Stimulated activated CD8-positive, alpha-beta memory T cell treated with anti-CD3 and anti-CD28 coated beads, Interleukin-15, amount 100 ng/mL, for 24 hours (primary cell): ENCODE results near the gene NEB.
"Not testable (repeated sequence)": the region's sequence is repeated elsewhere in the genome, so short reads cannot be mapped to it uniquely, and the experiment has no call there.

ENCODE experiments used
- DNase-seq: peaks from one replicate; pipeline ENCODE4 v3.0.0-alpha.2; 2020; ENCODE audit warnings: low read depth

Gene NEB

DNA sequence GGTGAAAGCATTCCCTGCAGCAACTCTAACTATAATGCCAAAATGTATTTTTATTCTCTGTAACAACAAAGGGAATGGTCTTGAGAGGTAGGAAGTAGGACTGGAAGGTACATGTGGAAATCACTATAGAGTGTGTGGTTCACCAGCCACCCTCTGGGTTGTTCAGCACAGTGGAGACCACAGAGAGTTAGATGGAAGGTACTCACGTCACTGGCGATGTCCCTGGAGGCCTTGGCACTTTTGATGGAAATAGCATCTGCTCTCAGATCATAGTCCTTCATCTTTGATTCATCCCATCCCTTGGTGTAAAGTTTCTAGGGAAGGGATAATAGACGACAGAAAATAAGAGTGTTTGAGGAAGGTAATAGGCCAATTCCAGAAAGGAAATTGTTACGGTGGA is 124.0 kb downstream of the NEB start:
- DNase-seq, result no peak

DNA sequence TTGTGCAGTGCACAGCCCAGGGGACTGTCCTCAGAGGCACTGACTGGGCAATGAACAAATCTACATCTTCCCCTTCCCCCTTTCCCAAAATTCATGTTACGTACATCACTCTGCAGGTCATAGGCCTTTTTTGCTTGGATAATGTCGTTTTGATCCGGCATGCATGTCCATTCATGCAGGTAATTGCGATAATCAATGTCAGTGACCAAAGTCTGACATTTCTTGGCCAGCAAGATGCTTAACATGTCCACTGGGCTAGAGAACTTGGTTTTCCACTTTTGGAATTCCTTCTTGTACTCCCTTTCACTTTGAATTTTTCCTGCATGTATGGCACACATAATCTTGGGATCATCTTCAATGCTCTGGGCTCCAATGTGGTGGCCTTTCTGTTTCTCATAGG is 124.6 kb downstream of the NEB start:
- no peak for DNase-seq

DNA sequence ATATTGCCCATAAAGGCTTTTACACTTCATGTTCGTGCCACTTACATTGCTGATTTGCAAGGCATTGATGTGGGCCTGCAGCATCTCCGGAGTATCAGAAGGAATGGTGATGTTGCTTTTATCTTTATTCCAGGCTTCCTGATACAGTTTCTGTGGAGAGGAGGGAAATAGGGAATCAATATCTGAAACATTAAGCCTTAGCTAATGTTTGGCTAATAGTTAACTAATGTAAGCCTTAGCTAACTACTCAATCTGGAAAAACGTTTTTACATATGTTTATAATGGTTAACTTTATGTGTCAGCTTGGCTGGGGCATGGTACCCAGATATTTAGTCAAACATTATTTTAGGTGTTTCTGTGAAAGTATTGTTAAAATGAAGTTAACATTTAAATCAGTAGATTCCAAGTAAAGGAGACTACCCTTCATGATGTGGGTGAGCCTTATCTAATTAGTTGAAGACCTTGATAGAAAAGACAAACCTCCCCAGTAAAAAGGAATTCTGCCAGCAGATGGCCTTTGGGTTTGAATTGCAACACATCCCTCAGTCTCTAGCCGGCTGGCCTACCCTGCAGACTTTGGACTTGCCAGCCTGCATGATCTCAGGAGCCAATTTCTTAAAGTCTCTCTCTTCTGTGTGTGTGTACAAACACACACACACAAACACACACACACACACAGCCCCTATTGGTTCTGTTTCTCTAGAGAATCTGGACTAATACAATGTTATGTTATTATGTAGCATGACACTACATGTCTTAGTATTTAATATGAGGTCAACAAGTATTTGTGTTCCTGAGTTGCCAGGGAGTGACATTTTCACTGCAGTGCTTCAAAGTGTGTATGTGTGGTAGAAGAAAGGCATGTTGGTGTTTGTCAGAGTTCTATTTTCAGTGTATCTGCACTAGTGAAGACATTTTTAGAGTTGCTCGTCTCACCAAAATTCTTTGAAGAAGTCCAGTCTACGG is 126.5 kb downstream of the NEB start:
- not testable (repeated sequence) for DNase-seq

DNA sequence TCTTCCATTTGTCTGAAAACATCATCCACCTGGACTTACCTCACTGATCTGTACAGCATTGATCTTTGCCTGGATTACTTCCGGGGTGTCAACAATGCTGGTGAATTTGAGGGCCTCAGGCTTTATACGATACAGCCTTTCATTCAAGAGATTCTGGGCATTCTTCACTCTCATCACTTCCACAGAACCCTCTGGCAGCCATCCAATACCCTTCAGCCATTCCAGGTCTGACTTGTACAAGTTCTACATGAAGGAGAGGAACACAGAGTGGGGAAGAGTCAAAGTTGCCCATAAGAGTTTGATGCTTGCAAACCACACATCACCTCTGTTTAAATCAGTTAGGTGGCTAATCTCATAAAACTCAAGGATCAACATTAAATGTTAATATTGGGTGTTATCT is 130.7 kb downstream of the NEB start:
- not testable (repeated sequence) for DNase-seq

DNA sequence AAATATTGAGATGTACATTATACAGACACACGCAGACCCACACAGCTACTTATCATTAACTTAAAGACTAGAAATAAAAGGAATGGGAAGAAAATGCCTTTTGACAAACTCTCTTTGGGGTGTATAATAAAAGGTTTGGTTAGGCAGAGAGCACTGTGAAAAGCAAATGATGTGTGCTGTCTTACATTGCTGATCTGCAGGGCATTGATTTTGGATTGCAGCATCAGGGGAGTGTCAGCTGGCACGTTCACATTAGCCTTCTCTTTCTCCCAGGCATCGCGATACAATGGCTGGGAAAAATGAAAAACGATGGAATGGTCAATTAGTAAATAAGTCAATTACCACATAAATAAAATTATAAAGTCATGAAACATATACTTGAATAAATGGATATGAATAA is 131.9 kb downstream of the NEB start:
- DNase-seq, result not testable (repeated sequence)

DNA sequence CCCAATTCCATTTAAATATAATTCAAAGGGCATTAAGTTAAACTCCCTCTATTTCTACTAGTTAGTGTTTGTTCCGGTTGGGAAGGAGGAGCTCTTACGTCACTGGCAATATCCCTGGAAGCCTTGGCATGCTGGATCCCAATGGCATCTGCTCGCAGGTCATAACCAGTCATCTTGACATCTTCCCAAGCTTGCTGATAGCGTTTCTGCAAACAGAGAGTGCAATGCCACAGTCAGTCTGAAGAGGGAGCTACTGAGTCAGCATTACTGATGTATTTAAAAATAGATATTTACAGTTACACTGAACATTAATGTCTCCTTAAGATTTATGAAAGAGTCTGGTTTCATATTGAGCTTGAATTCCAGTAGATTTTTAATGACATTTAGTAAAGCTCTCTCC is 132.5 kb downstream of the NEB start:
- not testable (repeated sequence) for DNase-seq

DNA sequence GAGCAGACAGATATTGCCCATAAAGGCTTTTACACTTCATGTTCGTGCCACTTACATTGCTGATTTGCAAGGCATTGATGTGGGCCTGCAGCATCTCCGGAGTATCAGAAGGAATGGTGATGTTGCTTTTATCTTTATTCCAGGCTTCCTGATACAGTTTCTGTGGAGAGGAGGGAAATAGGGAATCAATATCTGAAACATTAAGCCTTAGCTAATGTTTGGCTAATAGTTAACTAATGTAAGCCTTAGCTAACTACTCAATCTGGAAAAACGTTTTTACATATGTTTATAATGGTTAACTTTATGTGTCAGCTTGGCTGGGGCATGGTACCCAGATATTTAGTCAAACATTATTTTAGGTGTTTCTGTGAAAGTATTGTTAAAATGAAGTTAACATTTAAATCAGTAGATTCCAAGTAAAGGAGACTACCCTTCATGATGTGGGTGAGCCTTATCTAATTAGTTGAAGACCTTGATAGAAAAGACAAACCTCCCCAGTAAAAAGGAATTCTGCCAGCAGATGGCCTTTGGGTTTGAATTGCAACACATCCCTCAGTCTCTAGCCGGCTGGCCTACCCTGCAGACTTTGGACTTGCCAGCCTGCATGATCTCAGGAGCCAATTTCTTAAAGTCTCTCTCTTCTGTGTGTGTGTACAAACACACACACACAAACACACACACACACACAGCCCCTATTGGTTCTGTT is 137.2 kb downstream of the NEB start:
- not testable (repeated sequence) for DNase-seq

DNA sequence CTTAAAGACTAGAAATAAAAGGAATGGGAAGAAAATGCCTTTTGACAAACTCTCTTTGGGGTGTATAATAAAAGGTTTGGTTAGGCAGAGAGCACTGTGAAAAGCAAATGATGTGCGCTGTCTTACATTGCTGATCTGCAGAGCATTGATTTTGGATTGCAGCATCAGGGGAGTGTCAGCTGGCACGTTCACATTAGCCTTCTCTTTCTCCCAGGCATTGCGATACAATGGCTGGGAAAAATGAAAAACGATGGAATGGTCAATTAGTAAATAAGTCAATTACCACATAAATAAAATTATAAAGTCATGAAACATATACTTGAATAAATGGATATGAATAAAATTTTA is 142.4 kb downstream of the NEB start:
- DNase-seq, result not testable (repeated sequence)

DNA sequence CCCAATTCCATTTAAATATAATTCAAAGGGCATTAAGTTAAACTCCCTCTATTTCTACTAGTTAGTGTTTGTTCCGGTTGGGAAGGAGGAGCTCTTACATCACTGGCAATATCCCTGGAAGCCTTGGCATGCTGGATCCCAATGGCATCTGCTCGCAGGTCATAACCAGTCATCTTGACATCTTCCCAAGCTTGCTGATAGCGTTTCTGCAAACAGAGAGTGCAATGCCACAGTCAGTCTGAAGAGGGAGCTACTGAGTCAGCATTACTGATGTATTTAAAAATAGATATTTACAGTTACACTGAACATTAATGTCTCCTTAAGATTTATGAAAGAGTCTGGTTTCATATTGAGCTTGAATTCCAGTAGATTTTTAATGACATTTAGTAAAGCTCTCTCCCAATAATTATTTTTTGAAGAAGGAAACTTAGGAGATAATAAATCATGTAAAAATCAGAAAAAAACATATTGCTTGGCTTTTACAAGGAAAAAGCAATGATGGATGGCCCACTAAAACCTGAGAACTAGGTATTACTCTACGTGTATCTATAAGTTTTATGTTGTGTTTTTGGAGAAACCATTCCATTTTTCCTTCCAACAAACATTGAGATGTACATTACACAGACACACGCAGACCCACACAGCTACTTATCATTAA is 142.9 kb downstream of the NEB start:
- DNase-seq, result not testable (repeated sequence)

DNA sequence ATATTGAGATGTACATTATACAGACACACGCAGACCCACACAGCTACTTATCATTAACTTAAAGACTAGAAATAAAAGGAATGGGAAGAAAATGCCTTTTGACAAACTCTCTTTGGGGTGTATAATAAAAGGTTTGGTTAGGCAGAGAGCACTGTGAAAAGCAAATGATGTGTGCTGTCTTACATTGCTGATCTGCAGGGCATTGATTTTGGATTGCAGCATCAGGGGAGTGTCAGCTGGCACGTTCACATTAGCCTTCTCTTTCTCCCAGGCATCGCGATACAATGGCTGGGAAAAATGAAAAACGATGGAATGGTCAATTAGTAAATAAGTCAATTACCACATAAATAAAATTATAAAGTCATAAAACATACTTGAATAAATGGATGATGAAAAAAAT is 153.0 kb downstream of the NEB start:
- DNase-seq, result not testable (repeated sequence)

DNA sequence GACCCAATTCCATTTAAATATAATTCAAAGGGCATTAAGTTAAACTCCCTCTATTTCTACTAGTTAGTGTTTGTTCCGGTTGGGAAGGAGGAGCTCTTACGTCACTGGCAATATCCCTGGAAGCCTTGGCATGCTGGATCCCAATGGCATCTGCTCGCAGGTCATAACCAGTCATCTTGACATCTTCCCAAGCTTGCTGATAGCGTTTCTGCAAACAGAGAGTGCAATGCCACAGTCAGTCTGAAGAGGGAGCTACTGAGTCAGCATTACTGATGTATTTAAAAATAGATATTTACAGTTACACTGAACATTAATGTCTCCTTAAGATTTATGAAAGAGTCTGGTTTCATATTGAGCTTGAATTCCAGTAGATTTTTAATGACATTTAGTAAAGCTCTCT is 153.6 kb downstream of the NEB start:
- not testable (repeated sequence) for DNase-seq

DNA sequence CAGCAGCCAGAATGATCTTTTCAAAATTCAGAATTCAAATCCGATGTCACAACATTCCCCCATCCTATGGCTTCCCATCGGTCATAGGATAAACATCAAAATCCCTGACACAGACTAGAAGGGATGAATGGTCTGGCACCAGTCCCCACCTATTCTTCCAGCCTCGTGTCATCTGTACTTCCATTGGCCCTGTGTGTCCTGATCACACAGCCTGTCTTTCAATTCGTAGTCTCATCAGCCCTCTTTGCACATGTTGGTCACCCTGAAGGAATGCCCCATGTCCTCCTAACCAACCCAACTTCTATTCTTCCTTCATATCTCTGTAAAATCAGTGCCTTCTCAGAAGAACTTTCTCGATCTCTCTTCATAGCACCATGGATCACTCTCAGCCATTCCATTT is 157.2 kb downstream of the NEB start:
- DNase-seq, result no peak

DNA sequence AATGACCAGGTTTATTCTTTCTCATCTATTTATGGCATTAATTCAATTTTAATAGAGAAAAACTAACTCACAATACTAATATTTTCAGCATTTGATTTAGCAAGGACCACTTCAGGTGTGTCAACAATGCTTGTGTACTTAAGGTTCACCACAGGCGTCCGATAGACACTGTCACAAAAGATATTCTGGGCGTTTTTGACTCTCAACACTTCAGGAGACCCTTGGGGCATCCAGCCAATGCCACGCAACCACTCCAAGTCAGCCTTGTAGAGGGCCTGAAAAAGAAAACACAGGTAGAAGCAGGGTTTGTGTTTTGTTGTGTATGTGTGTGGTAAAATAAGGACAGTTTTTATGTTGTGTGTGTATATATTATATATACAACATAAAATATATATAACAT is 158.2 kb downstream of the NEB start:
- no peak for DNase-seq

DNA sequence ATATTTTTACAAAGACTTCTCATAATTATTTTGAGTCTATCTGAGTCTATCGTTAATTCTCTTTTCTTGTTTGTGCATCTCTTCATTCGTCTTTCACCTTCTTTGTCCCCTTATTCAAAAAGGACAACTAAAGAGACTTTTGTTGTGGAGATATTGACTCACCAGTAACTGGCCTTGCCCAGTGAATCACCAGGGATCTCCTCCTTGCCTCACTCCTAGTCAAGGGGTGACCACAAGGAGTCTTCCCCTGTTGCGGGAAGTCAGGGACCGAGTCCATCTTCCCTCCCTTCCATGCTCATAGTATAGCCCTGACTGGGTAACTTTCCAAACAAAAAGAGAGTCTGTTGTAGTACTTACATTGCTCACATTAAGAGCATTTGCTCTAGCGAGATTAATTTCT is 158.9 kb downstream of the NEB start:
- no peak for DNase-seq

DNA sequence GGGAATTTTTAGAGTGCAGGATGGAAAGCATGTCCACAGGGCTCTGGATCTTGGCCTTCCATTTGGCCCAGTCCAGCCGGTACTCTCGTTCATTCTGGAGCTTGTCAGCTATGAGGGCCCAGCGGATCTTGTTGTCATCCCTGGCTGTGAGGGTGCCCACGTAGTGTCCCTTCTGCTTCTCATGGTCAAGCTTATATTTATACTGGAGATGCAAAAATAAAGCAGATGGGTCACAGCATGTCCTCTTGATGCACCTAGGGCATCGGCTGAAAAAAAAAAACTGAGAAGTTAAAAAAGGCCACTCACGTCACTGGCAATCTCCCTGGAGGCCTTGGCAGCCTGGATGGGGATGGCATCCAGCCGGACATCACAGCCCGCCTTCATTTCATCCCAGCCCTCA is 164.1 kb downstream of the NEB start:
- DNase-seq, result no peak

DNA sequence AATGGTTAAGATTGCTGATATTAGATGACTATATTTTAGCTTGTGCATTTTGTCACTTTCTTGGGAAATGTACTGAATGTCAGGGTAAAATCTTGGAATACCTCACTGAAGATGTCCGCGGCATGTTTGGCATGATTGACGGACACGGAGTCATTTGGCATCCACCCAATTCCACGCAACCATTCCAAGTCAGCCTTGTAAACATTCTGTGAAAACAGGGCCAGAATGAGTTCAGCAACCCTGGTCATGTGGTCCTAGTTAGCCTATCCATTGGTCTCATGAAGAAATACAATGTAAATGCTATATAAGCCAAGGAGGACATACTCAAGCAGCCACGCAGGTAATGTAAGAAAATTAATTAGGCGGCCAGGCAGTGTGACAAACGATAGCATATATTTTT is 165.1 kb downstream of the NEB start:
- no peak for DNase-seq

DNA sequence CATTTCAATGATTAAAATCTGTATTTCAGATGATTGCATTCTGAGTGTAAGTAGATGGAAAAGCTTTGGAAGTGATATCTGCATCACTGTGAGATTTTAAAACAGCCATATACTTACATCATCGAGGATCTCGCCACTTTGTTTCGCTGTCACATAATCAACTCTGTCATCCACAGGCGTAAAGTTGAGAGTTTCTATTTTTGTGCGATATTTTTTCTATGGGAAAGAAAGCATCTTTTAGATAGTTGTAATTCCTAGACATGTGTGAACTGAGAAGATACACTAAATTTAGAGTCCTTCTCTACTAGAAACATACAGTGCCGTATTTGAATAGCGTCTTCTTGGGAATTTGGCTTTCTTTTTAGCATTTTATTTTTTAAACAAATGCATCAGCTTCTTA is 165.8 kb downstream of the NEB start:
- DNase-seq, result no peak

DNA sequence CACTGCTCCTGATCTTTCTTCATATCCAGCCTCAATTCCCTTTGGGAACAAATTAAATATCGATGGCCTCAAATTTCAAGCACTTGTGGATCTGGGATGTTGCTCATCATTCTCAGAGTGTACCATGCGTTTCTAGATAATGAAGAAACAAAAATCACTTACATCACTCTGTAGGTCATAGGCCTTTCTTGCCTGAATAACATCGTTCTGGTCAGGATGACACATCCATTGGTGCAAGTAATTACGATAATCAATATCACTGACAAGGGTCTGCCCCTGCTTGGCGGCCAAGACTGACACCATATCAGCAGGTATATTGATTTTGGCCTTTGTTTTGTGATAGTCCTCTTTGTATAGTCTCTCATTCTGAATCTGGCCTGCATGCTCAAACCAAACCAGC is 167.3 kb downstream of the NEB start:
- no peak for DNase-seq

DNA sequence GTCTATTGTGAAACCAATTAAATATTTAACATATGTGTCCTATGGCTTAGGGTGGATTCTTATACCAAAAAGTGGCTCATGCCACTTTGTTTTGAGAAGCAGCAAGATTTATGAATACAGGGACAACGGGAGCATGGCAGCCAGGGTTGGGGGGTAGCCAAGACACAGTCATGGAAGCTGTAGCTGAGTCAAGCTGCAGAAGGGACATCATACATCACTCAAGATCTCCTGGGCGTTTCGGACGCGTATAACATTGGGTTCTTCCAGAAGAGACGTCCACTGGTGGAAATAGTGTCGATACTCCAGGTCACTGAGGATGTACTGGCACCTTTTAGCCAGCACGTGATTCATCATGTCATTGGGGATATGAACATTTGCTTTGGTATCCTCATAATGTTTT is 171.9 kb downstream of the NEB start:
- no peak for DNase-seq

DNA sequence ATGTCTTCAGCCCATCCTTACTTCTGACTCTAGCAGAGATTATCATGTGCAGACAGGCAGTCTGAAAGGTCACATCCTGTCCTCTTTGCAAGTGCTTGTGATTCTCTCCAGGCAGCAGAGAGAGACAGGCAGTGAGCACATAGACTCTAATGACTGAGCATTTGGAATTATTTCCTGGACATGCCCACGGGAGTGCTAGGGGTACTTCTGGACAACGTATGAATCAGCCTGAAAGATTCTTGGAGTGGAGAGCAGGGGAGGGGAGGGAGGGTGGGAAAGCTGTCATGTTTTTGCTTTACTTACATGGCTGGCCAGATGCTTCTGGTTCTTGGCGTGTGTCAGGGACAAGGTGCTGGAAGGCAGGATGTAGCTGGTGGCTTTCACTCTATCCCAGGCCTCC is 174.0 kb downstream of the NEB start:
- DNase-seq, result no peak

DNA sequence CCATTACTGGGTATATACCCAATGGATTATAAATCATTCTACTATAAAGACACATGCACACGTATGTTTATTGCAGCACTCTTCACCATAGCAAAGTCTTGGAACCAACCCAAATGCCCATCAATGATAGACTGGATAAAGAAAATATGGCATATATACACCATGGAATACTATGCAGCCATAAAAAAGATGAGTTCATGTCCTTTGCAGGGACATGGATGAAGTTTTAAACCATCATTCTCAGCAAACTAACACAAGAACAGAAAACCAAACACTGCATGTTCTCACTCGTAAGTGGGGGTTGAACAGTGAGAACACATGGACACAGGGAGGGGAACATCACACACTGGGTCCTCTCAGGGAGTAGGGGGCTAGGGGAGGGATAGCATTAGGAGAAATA is 174.8 kb downstream of the NEB start:
- DNase-seq, result not testable (repeated sequence)

DNA sequence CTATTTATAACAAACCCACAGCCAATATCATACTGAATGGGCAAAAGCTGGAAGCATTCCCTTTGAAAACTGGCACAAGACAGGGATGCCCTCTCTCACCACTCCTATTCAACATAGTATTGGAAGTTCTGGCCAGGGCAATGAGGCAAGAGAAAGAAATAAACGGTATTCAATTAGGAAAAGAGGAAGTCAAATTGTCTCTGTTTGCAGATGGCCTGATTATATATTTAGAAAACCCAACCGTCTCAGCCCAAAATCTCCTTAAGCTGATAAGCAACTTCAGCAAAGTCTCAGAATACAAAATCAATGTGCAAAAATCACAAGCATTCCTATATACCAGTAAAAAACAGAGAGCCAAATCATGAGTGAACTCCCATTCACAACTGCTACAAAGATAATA is 176.4 kb downstream of the NEB start:
- not testable (repeated sequence) for DNase-seq

DNA sequence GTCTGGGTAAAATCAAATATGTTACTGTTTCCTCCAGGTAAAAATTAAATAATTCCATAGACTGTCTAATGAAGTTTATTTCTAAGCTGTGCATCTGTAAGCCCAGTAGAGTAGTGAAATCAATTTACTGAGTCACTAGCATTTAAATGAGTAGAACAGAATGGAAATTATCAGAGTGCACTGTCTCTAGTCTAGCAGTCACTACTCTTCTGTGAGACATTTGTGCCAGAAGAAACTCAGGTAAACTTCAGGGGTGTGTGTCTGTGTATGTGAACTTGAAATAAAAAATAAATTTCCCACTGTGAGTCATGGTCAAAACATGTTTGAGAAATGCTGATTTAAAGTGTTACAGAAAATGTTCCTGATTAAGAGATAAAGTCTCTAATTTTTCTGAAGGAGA is 178.2 kb downstream of the NEB start:
- no peak for DNase-seq
